Brain microvascular endothelial cell (primary cell): Measurements from ENCODE around the gene JADE1.

Experiments used
- DNase-seq: peaks from one replicate; pipeline ENCODE4 v3.0.0-alpha.2; 2020
- H3K27ac ChIP-seq: fragments of 250-450 bp; sonication (Bioruptor Pico); 2 replicates; pipeline ENCODE4 v1.5.1; 2020; ENCODE audit warnings: mild to moderate bottlenecking, moderate library complexity
- H3K27me3 ChIP-seq: fragments of 250-450 bp; sonication (Bioruptor Pico); replicated peaks from 2 replicates; pipeline ENCODE4 v1.5.1; 2020; ENCODE audit warnings: mild to moderate bottlenecking
- H3K36me3 ChIP-seq: fragments of 250-450 bp; sonication (Bioruptor Pico); replicated peaks from 2 replicates; pipeline ENCODE4 v1.5.1; 2020; ENCODE audit warnings: mild to moderate bottlenecking
- H3K4me3 ChIP-seq: 2 replicates; pipeline ENCODE4 v1.5.1; 2011; ENCODE audit warnings: low read depth, mild to moderate bottlenecking, control low read depth, low read length, moderate library complexity
- CTCF ChIP-seq: IDR thresholded peaks from 2 replicates; pipeline ENCODE4 v1.5.1; 2011; ENCODE audit warnings: low read depth, mild to moderate bottlenecking, moderate library complexity, low read length, control low read depth, inconsistent platforms; ENCODE audit errors: missing control alignments
- in situ Hi-C: cut with HindIII; loops from 2 replicates; pipeline ENCODE4 v1.10.0; 2017; ENCODE audit warnings: low sequenced_read_pairs, low pct_ligation_motif_present

The JADE1 gene

GRCh38 chr4:128782875-128783614, 26.5 kb upstream of the JADE1 start:
- TF ChIP-seq CTCF: no peak
- Histone ChIP-seq H3K27ac (no peak overlapping the region), H3K27me3 (no peaks in the 10 kb centered on the region), H3K4me3 (no peak overlapping the region), H3K36me3 (no peaks in the 10 kb centered on the region)
- in situ Hi-C loops: no loop called here
- DNase-seq: peak; percentile 69

DNA sequence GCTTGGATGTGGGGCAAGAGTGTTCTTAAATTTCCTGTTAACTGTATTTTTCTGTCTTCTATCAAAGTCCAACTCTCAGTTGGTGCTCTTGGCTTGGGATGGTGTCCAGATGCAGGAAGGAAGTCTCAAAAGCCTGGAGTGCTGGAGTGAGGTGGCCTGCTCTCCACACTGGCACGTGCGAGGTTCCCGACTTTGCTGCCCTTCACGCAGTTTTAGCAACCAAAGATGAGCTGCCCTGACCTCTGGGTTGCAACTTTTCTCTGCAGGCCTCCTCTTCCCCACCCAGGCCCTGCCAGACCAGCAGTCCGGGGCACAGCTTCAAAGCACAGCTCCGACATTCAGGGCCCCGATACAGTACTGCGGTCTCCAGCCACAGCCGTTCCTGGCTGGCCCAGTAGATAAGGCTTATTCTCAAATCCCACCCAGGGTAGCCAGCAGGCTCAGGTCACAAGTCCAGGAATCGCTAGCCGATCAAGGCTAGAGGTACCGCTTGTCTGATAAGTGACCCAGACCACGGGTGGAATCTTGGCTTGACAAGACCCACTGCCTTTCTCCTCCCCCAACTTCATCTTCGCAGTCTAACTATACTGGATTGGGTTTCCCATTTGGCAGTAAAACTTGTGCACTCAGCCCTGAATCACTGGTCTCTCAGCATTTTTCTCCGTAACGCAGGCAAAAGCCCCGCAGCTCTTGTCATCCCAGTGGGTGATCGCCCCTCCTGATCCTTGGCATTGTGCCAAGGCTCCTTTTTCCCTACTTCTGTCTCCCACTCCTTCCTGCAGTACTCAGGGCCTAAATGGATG, 21.8 kb upstream of the JADE1 start:
- Histone ChIP-seq H3K36me3 (no peaks in the 10 kb centered on the region), H3K4me3 (no peak overlapping the region), H3K27me3 (no peaks in the 10 kb centered on the region), H3K27ac (no peak overlapping the region)
- TF ChIP-seq CTCF: no peak
- in situ Hi-C loops: no loop called here
- DNase-seq: no peak

- Histone ChIP-seq H3K27ac (no peak overlapping the region), H3K4me3 (no peak overlapping the region), H3K36me3 (no peaks in the 10 kb centered on the region), H3K27me3 (no peaks in the 10 kb centered on the region)
- no peak for TF ChIP-seq CTCF
- in situ Hi-C loops: no loop called here
- no peak for DNase-seq
Measured at GRCh38 chr4:128793859-128794672, 15.4 kb upstream of the JADE1 start.

DNA sequence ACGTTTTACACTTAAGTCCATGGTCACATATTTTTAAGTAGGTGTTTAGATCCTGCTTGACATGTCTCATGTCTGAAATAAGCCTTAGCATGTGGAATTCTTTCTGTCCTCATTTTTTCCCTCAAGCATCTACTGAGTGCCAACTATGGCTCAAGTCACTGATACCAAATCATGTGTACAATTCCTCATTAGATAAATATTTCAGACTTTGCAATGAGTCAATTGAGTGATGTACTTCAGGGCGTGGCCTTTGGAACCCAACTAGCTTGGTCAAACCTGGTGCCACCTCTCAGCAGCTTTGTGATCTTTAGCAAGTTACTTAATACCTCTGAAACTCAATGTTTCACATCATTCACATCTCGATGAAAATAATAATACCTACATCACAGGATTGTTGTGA, 12.6 kb upstream of the JADE1 start:
- H3K27me3 ChIP-seq: no peaks in the 10 kb centered on the region
- no peak overlapping the region for H3K27ac ChIP-seq
- no peak overlapping the region for H3K4me3 ChIP-seq
- DNase-seq: no peak
- H3K36me3 ChIP-seq: no peaks in the 10 kb centered on the region
- no peak for TF ChIP-seq CTCF
- in situ Hi-C loops: no loop called here

- Histone ChIP-seq H3K36me3 (no peaks in the 10 kb centered on the region), H3K27me3 (no peaks in the 10 kb centered on the region), H3K4me3 (no peak overlapping the region), H3K27ac (no peak overlapping the region)
- no peak for DNase-seq
- TF ChIP-seq CTCF: no peak
- in situ Hi-C loops: no loop called here
Measured at GRCh38 chr4:128800284-128800683, 9.2 kb upstream of the JADE1 start.
